GM18526 (cell line): Measurements from ENCODE around the gene MRPL11.

Experiments used
- POLR2A ChIP-seq: IDR thresholded peaks from 3 replicates; pipeline ENCODE4 v1.6.1; 2011; ENCODE audit not compliant: insufficient read length; ENCODE audit errors: extremely low read depth

The MRPL11 gene

GRCh38 chr11:66454247-66454646, 15.6 kb upstream of the MRPL11 start:
- TF ChIP-seq POLR2A, result no peak

GRCh38 chr11:66451663-66452062, 13.0 kb upstream of the MRPL11 start:
- TF ChIP-seq POLR2A, result no peak

- no peak for TF ChIP-seq POLR2A
Measured at GRCh38 chr11:66450560-66450959, 11.9 kb upstream of the MRPL11 start.

- TF ChIP-seq POLR2A, result no peak
Measured at GRCh38 chr11:66448523-66448922, 9.9 kb upstream of the MRPL11 start.

DNA sequence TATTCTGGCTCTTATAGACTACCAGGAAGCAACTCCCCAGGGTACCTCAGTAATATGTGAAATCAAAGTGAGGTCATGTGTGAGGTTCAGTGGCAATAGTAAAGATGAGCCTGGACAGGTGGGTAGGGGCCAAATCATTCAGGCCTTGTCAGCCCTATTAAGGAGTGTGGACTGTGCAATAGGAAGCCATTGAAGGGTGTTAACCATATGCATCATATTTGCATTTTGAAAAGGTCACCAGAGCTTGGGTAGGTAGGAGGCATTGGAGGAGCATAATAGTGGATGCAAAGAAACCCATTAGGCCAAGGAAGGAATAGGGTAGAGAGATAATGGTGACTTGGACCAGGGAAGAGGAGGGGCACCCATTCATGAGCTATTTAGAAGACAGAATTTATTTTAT, 8.4 kb upstream of the MRPL11 start:
- no peak for TF ChIP-seq POLR2A

DNA sequence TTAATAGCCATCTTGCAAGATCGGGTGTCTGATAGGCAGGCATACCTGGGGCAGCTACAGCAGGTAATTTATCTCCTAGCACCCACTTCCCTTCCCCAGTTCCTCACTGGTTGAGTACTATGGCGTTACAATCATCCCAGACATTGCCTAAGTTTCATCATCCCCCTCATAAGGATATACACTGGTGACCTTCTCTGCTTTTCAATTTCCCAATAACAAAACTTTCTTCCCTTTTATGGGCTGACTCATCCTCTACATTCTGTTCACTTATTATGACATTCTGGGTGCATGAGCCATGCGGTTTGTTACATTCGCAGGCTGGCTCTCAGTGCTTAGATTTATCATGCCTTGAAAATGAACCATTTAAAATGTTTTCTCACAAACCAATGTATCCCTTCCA, 5.0 kb upstream of the MRPL11 start:
- TF ChIP-seq POLR2A, result no peak

DNA sequence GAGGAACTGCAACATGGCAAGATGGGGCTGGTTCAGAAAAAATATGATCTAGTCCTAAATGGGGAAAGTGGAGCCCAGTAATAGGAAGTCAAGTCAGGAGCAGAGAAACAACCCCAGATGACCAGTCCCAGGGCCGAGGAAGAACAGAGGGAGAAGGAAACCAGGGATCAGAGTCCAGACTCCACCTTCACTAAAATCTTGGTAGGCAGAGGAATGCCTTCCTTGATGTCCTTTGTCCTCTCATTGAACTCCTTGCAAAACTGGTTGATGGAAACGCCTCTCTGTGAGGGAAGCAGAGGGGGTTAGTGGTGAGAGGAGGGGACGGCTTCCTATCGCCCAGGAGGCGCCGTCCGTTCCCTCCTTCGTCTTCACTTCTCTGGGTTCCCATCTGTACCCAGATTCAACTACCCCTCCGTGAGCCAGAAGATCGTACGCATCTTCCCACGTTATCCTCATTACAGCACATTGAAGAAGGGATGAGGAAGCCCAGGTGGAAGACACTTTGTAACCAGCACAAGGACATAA, 607 bp downstream of the MRPL11 start:
- no peak for TF ChIP-seq POLR2A

GRCh38 chr11:66432597-66432996, 6.1 kb downstream of the MRPL11 start:
- no peak for TF ChIP-seq POLR2A

- no peak for TF ChIP-seq POLR2A
Measured at GRCh38 chr11:66429983-66430602, 8.6 kb downstream of the MRPL11 start.

DNA sequence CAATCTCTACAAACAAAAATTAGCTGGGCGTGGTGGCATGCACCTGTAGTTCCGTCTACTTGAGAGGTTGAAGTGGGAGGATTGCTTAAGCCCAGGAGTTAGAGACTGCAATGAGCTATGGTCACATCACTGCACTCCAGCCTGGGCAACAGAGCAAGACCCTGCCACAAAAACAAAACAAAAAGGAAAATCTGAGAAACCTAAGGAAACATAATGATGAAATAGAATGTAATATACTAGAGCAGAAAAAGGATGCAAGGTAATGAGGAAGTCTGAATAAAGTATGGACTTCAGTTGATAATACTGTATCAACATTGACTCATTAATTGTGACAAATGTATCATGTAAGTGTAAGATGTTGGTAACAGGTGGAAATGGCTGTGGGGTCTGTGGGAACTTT, 9.7 kb downstream of the MRPL11 start:
- no peak for TF ChIP-seq POLR2A

GRCh38 chr11:66426314-66426713, 12.3 kb downstream of the MRPL11 start:
- no peak for TF ChIP-seq POLR2A

GRCh38 chr11:66421492-66422205, 17.0 kb downstream of the MRPL11 start:
- TF ChIP-seq POLR2A, result no peak

GRCh38 chr11:66420671-66421476, 17.8 kb downstream of the MRPL11 start, which contains the start of gene NPAS4:
TSS of gene NPAS4 (plus strand) at chr11:66421035. CDS start at chr11:66421180, 145 bp downstream.
- no peak for TF ChIP-seq POLR2A

- no peak for TF ChIP-seq POLR2A
Measured at GRCh38 chr11:66419825-66420224, 18.8 kb downstream of the MRPL11 start.

GRCh38 chr11:66418986-66419308, 19.7 kb downstream of the MRPL11 start:
- TF ChIP-seq POLR2A, result no peak
